ENCODE data around the gene ABLIM2.

Gene ABLIM2

DNA sequence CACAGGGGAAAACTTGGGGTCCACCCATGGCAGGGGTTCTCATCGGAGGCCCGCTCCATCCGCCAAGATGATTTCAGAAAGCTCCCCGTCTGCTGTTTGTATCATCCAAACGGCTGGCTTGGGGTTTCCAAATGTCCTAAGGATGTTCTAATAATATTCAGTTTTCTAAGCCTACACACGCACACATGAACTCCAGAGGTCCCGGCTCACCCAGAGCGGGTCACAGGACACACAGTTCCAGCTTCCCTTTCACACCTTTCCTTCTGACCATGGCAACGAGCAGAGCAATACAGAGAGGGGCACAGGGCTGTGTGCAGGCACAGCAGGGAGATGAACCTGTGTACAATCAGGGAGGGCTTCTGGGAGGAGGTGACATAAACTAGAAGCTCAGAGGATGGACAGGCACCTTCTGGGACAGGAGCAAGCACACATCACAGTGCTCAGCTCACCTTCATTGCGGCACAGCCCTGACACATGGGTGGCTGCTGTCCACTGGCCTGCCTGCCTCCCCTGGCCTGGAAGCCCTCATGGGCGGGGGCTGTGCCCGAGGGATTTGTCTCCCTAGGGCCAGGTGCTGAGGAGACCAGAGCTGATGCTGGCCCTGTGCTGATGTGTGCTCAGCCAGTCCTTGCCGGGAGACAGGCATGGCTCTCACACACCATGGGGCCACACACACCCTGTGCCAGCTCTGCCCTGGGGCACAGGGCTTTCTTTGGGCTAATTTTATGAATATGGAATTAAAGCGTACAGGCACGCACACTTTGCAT lies 44.8 kb downstream of the ABLIM2 start:
- Histone ChIP-seq H3K36me3 (ENCODE audit: low read depth) (no peaks in the 10 kb centered on the region), H3K4me3 (ENCODE audit: severe bottlenecking) (no peak overlapping the region), H3K27ac (ENCODE audit: poor library complexity, severe bottlenecking) (no peak overlapping the region), H3K27me3 (ENCODE audit: insufficient read depth, poor library complexity, severe bottlenecking) (no peaks in the 10 kb centered on the region), H3K4me1 (ENCODE audit: insufficient read depth, poor library complexity, severe bottlenecking) (peaks cover 5% of the 10 kb centered on the region), H3K9me3 (ENCODE audit: severe bottlenecking) (no peaks in the 10 kb centered on the region)
- TF ChIP-seq, protein P1, sequence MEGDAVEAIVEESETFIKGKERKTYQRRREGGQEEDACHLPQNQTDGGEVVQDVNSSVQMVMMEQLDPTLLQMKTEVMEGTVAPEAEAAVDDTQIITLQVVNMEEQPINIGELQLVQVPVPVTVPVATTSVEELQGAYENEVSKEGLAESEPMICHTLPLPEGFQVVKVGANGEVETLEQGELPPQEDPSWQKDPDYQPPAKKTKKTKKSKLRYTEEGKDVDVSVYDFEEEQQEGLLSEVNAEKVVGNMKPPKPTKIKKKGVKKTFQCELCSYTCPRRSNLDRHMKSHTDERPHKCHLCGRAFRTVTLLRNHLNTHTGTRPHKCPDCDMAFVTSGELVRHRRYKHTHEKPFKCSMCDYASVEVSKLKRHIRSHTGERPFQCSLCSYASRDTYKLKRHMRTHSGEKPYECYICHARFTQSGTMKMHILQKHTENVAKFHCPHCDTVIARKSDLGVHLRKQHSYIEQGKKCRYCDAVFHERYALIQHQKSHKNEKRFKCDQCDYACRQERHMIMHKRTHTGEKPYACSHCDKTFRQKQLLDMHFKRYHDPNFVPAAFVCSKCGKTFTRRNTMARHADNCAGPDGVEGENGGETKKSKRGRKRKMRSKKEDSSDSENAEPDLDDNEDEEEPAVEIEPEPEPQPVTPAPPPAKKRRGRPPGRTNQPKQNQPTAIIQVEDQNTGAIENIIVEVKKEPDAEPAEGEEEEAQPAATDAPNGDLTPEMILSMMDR (IDR thresholded peaks at IDR 0.05; ENCODE audit: poor library complexity, severe bottlenecking) = no peak
- ATAC-seq (ENCODE audit: low read depth) = no peak
- no peak for DNase-seq (ENCODE audit: low spot score)

DNA sequence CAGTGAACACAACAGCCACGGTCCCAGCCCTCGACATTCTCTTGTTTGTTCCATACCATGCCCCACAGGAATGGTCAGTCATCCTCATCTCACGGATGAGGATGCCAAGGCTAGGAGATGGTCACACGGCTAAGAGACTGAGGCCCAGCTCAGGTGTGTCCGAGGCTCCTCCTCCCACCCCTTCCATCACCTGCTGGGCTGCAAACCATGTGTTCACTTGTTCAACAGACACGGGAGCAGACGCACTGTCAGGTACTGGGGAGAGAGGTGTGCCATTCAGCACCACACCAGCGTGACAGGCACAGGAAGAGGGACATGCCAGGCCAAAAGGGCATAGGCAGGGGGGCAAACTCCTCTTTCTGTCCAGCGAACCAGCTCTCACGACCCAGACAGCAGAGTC lies 45.9 kb downstream of the ABLIM2 start:
- Histone ChIP-seq H3K9me3 (ENCODE audit: severe bottlenecking) (no peaks in the 10 kb centered on the region), H3K27me3 (ENCODE audit: insufficient read depth, poor library complexity, severe bottlenecking) (no peaks in the 10 kb centered on the region), H3K4me1 (ENCODE audit: insufficient read depth, poor library complexity, severe bottlenecking) (peaks cover 5% of the 10 kb centered on the region), H3K36me3 (ENCODE audit: low read depth) (no peaks in the 10 kb centered on the region), H3K27ac (ENCODE audit: poor library complexity, severe bottlenecking) (no peak overlapping the region), H3K4me3 (ENCODE audit: severe bottlenecking) (no peak overlapping the region)
- TF ChIP-seq, protein P1 (IDR thresholded peaks at IDR 0.05; ENCODE audit: poor library complexity, severe bottlenecking) = no peak
- DNase-seq (ENCODE audit: low spot score) (no peak), ATAC-seq (ENCODE audit: low read depth) (no peak)

- Histone ChIP-seq H3K27ac (ENCODE audit: poor library complexity, severe bottlenecking) (no peak overlapping the region), H3K4me1 (ENCODE audit: insufficient read depth, poor library complexity, severe bottlenecking) (peaks cover 5% of the 10 kb centered on the region), H3K27me3 (ENCODE audit: insufficient read depth, poor library complexity, severe bottlenecking) (no peaks in the 10 kb centered on the region), H3K9me3 (ENCODE audit: severe bottlenecking) (no peaks in the 10 kb centered on the region), H3K36me3 (ENCODE audit: low read depth) (no peaks in the 10 kb centered on the region), H3K4me3 (ENCODE audit: severe bottlenecking) (no peak overlapping the region)
- no peak for ATAC-seq (ENCODE audit: low read depth)
- TF ChIP-seq, protein P1 (IDR thresholded peaks at IDR 0.05; ENCODE audit: poor library complexity, severe bottlenecking) = no peak
- DNase-seq (ENCODE audit: low spot score) = no peak
These were observed 46.5 kb downstream of the ABLIM2 start for GRCh38 chr4:8112036-8112576.

GRCh38 chr4:8110071-8110986 lies 48.3 kb downstream of the ABLIM2 start:
- TF ChIP-seq, protein P1 (IDR thresholded peaks at IDR 0.05; ENCODE audit: poor library complexity, severe bottlenecking) = no peak
- H3K9me3 ChIP-seq (ENCODE audit: severe bottlenecking) = no peaks in the 10 kb centered on the region
- peak; percentile 84 for ATAC-seq (ENCODE audit: low read depth)
- H3K36me3 ChIP-seq (ENCODE audit: low read depth) = no peaks in the 10 kb centered on the region
- peak overlapping the region; percentile 22 for H3K27ac ChIP-seq (ENCODE audit: poor library complexity, severe bottlenecking)
- no peak overlapping the region for H3K4me3 ChIP-seq (ENCODE audit: severe bottlenecking)
- DNase-seq (ENCODE audit: low spot score) = no peak
- no peaks in the 10 kb centered on the region for H3K27me3 ChIP-seq (ENCODE audit: insufficient read depth, poor library complexity, severe bottlenecking)
- peaks cover 5% of the 10 kb centered on the region for H3K4me1 ChIP-seq (ENCODE audit: insufficient read depth, poor library complexity, severe bottlenecking)
